Transverse colon (tissue), 4 donors: ENCODE data around the gene PRPF8.

Experiments used
- POLR2A ChIP-seq: fragments of 450-650 bp; IDR thresholded peaks from one replicate; pipeline ENCODE4 v1.6.1; 2016; ENCODE audit warnings: antibody characterized with exemption, mild to moderate bottlenecking, moderate library complexity
- POLR2AphosphoS5 ChIP-seq, 3 donors: sonication (generic); formaldehyde crosslinking; IDR thresholded peaks; one replicate each; pipeline ENCODE4 v1.6.1; 2016; ENCODE audit warnings: antibody characterized with exemption in 3 of 3
- TF ChIP-seq, protein P1 (sequence below), 5 experiments: fragments of 200-600 bp in 3 of 5; fragments of 450-650 bp in 2 of 5; sonication (generic) in 3 of 5; IDR thresholded peaks; 1 replicate in 2 of 5; 2 replicates in 3 of 5; pipeline ENCODE4 v1.5.1; 2016 to 2017; ENCODE audit warnings: antibody characterized with exemption in 5 of 5, inconsistent platforms in 3 of 5, mild to moderate bottlenecking in 2 of 5, moderate library complexity in 1 of 5

DNA sequence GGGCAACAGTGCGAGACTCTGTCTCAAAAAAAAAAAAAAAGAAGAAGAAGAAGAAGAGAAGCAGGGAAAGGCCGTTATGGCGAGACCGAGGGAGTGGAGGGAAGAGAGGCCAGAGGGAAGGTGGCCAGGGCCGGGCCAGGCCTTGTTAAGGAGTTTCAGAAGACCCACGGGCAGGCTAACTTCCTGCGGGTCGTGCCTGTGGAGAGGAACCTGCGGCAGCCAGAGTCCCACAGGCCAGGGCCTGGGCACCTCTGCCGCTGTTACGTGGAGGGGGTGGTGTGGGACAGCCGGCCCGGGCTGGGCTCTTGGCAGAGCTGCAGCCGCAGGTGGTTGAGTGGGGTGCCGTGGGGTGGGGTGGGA lies 45.3 kb upstream of the PRPF8 start:
- TF ChIP-seq POLR2AphosphoS5 (IDR thresholded peaks at IDR 0.05) (no peak), POLR2A (no peak)
- TF ChIP-seq, protein P1, sequence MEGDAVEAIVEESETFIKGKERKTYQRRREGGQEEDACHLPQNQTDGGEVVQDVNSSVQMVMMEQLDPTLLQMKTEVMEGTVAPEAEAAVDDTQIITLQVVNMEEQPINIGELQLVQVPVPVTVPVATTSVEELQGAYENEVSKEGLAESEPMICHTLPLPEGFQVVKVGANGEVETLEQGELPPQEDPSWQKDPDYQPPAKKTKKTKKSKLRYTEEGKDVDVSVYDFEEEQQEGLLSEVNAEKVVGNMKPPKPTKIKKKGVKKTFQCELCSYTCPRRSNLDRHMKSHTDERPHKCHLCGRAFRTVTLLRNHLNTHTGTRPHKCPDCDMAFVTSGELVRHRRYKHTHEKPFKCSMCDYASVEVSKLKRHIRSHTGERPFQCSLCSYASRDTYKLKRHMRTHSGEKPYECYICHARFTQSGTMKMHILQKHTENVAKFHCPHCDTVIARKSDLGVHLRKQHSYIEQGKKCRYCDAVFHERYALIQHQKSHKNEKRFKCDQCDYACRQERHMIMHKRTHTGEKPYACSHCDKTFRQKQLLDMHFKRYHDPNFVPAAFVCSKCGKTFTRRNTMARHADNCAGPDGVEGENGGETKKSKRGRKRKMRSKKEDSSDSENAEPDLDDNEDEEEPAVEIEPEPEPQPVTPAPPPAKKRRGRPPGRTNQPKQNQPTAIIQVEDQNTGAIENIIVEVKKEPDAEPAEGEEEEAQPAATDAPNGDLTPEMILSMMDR (IDR thresholded peaks at IDR 0.05), result no peak
